Activated naive CD8-positive, alpha-beta T cell treated with anti-CD3 and anti-CD28 coated beads, Interleukin-2, amount 50 U/mL, for 16 hours (primary cell): ENCODE data around the gene MME.
"Not testable (repeated sequence)": the region's sequence is repeated elsewhere in the genome, so short reads cannot be mapped to it uniquely, and the experiment has no call there.

Source experiments
- DNase-seq: peaks from one replicate; pipeline ENCODE4 v3.0.0-alpha.2; 2020; ENCODE audit warnings: low read depth, low spot score

The MME gene

GRCh38 chr3:155192957-155193746, 113.0 kb downstream of the MME start:
- DNase-seq = no peak

GRCh38 chr3:155193868-155194267, 113.7 kb downstream of the MME start:
- no peak for DNase-seq

GRCh38 chr3:155194973-155195957, 115.1 kb downstream of the MME start:
- DNase-seq = no peak

GRCh38 chr3:155196131-155197021, 116.3 kb downstream of the MME start:
- DNase-seq = no peak

- DNase-seq = no peak
These were observed 117.7 kb downstream of the MME start for GRCh38 chr3:155197786-155198185.

GRCh38 chr3:155202626-155203025, 122.5 kb downstream of the MME start:
- no peak for DNase-seq

- DNase-seq = no peak
These were observed 124.7 kb downstream of the MME start for GRCh38 chr3:155204851-155205250.

GRCh38 chr3:155208183-155208800, 128.2 kb downstream of the MME start:
- DNase-seq = no peak

- no peak for DNase-seq
These were observed 130.6 kb downstream of the MME start for GRCh38 chr3:155210736-155211135.

- no peak for DNase-seq
These were observed 131.1 kb downstream of the MME start for GRCh38 chr3:155211266-155211665.

GRCh38 chr3:155211940-155212339, 131.8 kb downstream of the MME start:
- no peak for DNase-seq

GRCh38 chr3:155216007-155216406, 135.9 kb downstream of the MME start:
- DNase-seq = not testable (repeated sequence)

- no peak for DNase-seq
These were observed 137.5 kb downstream of the MME start for GRCh38 chr3:155217591-155217990.

GRCh38 chr3:155218462-155218861, 138.3 kb downstream of the MME start:
- no peak for DNase-seq

- DNase-seq = no peak
These were observed 139.0 kb downstream of the MME start for GRCh38 chr3:155219106-155219505.

GRCh38 chr3:155225417-155225816, 145.3 kb downstream of the MME start:
- no peak for DNase-seq

GRCh38 chr3:155227141-155227540, 147.0 kb downstream of the MME start:
- DNase-seq = no peak

GRCh38 chr3:155228676-155229075, 148.6 kb downstream of the MME start:
- no peak for DNase-seq

GRCh38 chr3:155229086-155229485, 149.0 kb downstream of the MME start:
- DNase-seq = no peak

- DNase-seq = no peak
These were observed 150.3 kb downstream of the MME start for GRCh38 chr3:155230382-155230781.

- DNase-seq = no peak
These were observed 151.7 kb downstream of the MME start for GRCh38 chr3:155231792-155232191.
